ENCODE data around the gene TTLL8. TPM values are rescaled to one million over a fixed set of nuclear protein-coding genes. Genes with fewer than 3 reads are reported as not detected.

The TTLL8 gene
- total and polyA plus RNA-seq, 4 donors: not detected

DNA sequence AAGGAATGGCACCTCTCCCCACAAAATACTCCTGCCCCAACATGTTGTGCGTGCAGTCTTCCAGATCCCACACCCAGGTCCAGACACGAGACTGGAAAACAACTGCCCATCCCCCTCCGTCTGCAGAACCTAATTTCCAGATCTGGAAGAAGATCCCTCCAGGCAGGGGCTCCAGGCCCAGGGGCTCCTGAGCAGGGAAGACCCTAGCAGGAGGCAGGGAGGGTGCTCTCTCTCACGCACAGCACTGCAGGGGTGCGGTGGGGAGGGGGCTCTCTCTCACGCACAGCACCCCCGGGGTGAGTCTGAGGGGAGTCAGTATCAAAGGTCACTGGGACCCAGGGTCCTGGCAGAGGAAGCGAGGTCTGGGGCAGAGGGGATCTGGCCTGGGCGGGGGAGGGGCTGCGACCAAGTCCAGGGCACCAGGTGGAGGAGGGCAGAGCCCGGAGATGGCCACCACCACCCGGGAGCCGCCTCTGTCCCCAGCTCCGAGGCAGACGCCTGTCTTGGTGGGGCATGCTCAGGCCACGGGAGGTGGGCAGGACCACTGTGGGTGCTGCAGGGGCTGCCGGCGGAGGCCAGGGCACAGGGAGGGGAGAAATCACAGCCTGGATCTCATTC, 25.5 kb upstream of the TTLL8 start:
- TF ChIP-seq, protein P1, sequence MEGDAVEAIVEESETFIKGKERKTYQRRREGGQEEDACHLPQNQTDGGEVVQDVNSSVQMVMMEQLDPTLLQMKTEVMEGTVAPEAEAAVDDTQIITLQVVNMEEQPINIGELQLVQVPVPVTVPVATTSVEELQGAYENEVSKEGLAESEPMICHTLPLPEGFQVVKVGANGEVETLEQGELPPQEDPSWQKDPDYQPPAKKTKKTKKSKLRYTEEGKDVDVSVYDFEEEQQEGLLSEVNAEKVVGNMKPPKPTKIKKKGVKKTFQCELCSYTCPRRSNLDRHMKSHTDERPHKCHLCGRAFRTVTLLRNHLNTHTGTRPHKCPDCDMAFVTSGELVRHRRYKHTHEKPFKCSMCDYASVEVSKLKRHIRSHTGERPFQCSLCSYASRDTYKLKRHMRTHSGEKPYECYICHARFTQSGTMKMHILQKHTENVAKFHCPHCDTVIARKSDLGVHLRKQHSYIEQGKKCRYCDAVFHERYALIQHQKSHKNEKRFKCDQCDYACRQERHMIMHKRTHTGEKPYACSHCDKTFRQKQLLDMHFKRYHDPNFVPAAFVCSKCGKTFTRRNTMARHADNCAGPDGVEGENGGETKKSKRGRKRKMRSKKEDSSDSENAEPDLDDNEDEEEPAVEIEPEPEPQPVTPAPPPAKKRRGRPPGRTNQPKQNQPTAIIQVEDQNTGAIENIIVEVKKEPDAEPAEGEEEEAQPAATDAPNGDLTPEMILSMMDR (IDR thresholded peaks at IDR 0.05; ENCODE audit: low read depth, low read length, missing input control): no peak
- Histone ChIP-seq H3K27ac (ENCODE audit: low read depth in 1 of 2, low read length in 2 of 2) (no peak overlapping the region), H3K9ac (ENCODE audit: low read depth in 1 of 2, low read length in 2 of 2) (no peak overlapping the region), H3K9me3 (ENCODE audit: control insufficient read depth in 4 of 4, low read length in 3 of 4) (no peaks in the 10 kb centered on the region), H3K36me3 (ENCODE audit: control insufficient read depth in 4 of 4, insufficient read depth in 3 of 4, low read depth in 1 of 4, low read length in 3 of 4) (no peaks in the 10 kb centered on the region), H3K4me3 (ENCODE audit: low read depth in 1 of 3, low read length in 3 of 3) (no peak overlapping the region), H3K27me3 (ENCODE audit: control insufficient read depth in 4 of 4, insufficient read depth in 4 of 4, low read length in 3 of 4) (peaks cover 0 to 2% (median 0%) of the 10 kb centered on the region in 4 donors), H3K4me1 (ENCODE audit: control insufficient read depth in 4 of 4, insufficient read depth in 4 of 4, low read length in 3 of 4) (no peaks in the 10 kb centered on the region)
- whole genome bisulfite sequencing: 69% methylated on average over 18 of the region's 18 CpGs
- no peak for DNase-seq (ENCODE audit: low spot score)

DNA sequence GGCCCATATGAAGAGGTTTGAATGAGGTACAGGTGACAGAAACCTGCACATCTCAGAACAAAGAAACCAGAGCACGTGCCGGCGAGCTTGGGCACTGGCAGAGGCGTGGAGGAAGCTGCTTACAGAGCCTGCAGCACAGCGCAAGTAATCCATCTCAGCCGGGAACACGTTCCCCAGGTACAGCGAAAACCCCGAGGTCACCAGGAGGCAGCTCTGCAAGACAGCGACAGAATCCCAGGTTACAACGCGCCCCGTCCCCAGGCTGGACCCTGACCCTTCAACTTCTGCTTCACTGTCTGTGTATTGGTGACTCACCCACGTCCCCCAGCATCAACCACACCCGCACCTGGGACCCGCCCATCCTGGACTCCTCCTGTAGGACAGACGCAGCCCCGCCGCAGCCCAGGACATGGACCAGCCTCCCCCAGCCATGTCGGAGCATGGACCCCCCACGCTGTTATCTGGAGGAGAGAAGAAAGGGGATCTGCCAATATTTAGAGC, 24.9 kb upstream of the TTLL8 start:
- H3K27me3 ChIP-seq (ENCODE audit: control insufficient read depth in 4 of 4, insufficient read depth in 4 of 4, low read length in 3 of 4): peaks cover 0 to 2% (median 0%) of the 10 kb centered on the region in 4 donors
- H3K4me1 ChIP-seq (ENCODE audit: control insufficient read depth in 4 of 4, insufficient read depth in 4 of 4, low read length in 3 of 4): no peaks in the 10 kb centered on the region
- DNase-seq (ENCODE audit: low spot score): no peak
- H3K27ac ChIP-seq (ENCODE audit: low read depth in 1 of 2, low read length in 2 of 2): no peak overlapping the region
- WGBS: 72% methylated on average over 21 of the region's 21 CpGs
- no peaks in the 10 kb centered on the region for H3K36me3 ChIP-seq (ENCODE audit: control insufficient read depth in 4 of 4, insufficient read depth in 3 of 4, low read depth in 1 of 4, low read length in 3 of 4)
- no peaks in the 10 kb centered on the region for H3K9me3 ChIP-seq (ENCODE audit: control insufficient read depth in 4 of 4, low read length in 3 of 4)
- H3K4me3 ChIP-seq (ENCODE audit: low read depth in 1 of 3, low read length in 3 of 3): no peak overlapping the region
- H3K9ac ChIP-seq (ENCODE audit: low read depth in 1 of 2, low read length in 2 of 2): no peak overlapping the region
- no peak for TF ChIP-seq EGR1 (IDR thresholded peaks at IDR 0.05; ENCODE audit: low read depth in 2 of 2)
- TF ChIP-seq HNF4G (IDR thresholded peaks at IDR 0.05): no peak
- TF ChIP-seq, protein P2, sequence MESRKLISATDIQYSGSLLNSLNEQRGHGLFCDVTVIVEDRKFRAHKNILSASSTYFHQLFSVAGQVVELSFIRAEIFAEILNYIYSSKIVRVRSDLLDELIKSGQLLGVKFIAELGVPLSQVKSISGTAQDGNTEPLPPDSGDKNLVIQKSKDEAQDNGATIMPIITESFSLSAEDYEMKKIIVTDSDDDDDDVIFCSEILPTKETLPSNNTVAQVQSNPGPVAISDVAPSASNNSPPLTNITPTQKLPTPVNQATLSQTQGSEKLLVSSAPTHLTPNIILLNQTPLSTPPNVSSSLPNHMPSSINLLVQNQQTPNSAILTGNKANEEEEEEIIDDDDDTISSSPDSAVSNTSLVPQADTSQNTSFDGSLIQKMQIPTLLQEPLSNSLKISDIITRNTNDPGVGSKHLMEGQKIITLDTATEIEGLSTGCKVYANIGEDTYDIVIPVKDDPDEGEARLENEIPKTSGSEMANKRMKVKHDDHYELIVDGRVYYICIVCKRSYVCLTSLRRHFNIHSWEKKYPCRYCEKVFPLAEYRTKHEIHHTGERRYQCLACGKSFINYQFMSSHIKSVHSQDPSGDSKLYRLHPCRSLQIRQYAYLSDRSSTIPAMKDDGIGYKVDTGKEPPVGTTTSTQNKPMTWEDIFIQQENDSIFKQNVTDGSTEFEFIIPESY (IDR thresholded peaks at IDR 0.05): no peak
- no peak for TF ChIP-seq TAF1 (conservative IDR thresholded peaks at IDR 0.05)
- TF ChIP-seq, protein P3, sequence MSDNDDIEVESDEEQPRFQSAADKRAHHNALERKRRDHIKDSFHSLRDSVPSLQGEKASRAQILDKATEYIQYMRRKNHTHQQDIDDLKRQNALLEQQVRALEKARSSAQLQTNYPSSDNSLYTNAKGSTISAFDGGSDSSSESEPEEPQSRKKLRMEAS (IDR thresholded peaks at IDR 0.05): no peak
- no peak for TF ChIP-seq GABPA (IDR thresholded peaks at IDR 0.05 in 1 of 2, conservative IDR thresholded peaks at IDR 0.05 in 1 of 2)
- TF ChIP-seq FOXA2 (IDR thresholded peaks at IDR 0.05): no peak

DNA sequence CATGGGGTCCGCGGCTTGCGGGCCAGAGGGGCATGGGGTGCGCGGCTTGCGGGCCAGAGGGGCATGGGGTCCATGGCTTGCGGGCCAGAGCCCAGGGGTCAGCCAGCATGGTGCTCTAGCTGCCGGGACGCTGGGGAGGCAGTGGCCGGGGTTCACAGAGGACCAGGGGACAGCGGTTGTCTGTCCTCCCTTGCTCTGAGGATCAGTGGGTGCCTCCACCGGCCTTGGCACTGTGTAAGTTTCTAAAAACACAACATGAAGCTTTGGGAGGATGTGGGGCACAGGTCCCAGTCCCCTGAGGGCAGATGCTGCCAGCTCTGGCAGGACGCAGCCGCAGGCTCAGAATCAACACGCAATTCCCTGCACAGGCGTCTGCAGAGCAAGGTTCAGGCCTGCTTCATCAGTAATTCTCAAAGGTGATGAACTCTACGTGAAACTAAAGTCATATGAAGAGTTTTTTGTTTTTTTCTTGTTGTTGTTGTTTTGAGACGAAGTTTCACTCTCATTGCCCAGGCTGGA, 24.2 kb upstream of the TTLL8 start:
- no peak overlapping the region for H3K4me3 ChIP-seq (ENCODE audit: low read depth in 1 of 3, low read length in 3 of 3)
- no peak for DNase-seq (ENCODE audit: low spot score)
- H3K27me3 ChIP-seq (ENCODE audit: control insufficient read depth in 4 of 4, insufficient read depth in 4 of 4, low read length in 3 of 4): peaks cover 0 to 2% (median 0%) of the 10 kb centered on the region in 4 donors
- H3K4me1 ChIP-seq (ENCODE audit: control insufficient read depth in 4 of 4, insufficient read depth in 4 of 4, low read length in 3 of 4): no peaks in the 10 kb centered on the region
- no peaks in the 10 kb centered on the region for H3K36me3 ChIP-seq (ENCODE audit: control insufficient read depth in 4 of 4, insufficient read depth in 3 of 4, low read depth in 1 of 4, low read length in 3 of 4)
- no peak overlapping the region for H3K9ac ChIP-seq (ENCODE audit: low read depth in 1 of 2, low read length in 2 of 2)
- no peak overlapping the region for H3K27ac ChIP-seq (ENCODE audit: low read depth in 1 of 2, low read length in 2 of 2)
- WGBS: 78% methylated on average over 17 of the region's 18 CpGs
- H3K9me3 ChIP-seq (ENCODE audit: control insufficient read depth in 4 of 4, low read length in 3 of 4): no peaks in the 10 kb centered on the region
- TF ChIP-seq, protein P3 (IDR thresholded peaks at IDR 0.05): no peak
- no peak for TF ChIP-seq RAD21 (IDR thresholded peaks at IDR 0.05)
- no peak for TF ChIP-seq HNF4G (IDR thresholded peaks at IDR 0.05)
- TF ChIP-seq, protein P1 (IDR thresholded peaks at IDR 0.05; ENCODE audit: low read depth, low read length, missing input control): no peak
- no peak for TF ChIP-seq NR2F2 (IDR thresholded peaks at IDR 0.05)
- no peak for TF ChIP-seq HNF4A (conservative IDR thresholded peaks at IDR 0.05)
- TF ChIP-seq, protein P4, sequence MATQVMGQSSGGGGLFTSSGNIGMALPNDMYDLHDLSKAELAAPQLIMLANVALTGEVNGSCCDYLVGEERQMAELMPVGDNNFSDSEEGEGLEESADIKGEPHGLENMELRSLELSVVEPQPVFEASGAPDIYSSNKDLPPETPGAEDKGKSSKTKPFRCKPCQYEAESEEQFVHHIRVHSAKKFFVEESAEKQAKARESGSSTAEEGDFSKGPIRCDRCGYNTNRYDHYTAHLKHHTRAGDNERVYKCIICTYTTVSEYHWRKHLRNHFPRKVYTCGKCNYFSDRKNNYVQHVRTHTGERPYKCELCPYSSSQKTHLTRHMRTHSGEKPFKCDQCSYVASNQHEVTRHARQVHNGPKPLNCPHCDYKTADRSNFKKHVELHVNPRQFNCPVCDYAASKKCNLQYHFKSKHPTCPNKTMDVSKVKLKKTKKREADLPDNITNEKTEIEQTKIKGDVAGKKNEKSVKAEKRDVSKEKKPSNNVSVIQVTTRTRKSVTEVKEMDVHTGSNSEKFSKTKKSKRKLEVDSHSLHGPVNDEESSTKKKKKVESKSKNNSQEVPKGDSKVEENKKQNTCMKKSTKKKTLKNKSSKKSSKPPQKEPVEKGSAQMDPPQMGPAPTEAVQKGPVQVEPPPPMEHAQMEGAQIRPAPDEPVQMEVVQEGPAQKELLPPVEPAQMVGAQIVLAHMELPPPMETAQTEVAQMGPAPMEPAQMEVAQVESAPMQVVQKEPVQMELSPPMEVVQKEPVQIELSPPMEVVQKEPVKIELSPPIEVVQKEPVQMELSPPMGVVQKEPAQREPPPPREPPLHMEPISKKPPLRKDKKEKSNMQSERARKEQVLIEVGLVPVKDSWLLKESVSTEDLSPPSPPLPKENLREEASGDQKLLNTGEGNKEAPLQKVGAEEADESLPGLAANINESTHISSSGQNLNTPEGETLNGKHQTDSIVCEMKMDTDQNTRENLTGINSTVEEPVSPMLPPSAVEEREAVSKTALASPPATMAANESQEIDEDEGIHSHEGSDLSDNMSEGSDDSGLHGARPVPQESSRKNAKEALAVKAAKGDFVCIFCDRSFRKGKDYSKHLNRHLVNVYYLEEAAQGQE (IDR thresholded peaks at IDR 0.05): no peak
- no peak for TF ChIP-seq JUND (IDR thresholded peaks at IDR 0.05)
- no peak for TF ChIP-seq RXRA (IDR thresholded peaks at IDR 0.05)
